ENCODE data around the gene CPPED1.

Gene CPPED1

GRCh38 chr16:12651765-12652512, 151.7 kb downstream of the CPPED1 start:
- DNase-seq (ENCODE audit: low read depth in 1 of 2, low spot score in 1 of 2), result no peak

GRCh38 chr16:12649356-12649755, 154.3 kb downstream of the CPPED1 start:
- DNase-seq (ENCODE audit: low read depth in 1 of 2, low spot score in 1 of 2), result no peak

- DNase-seq (ENCODE audit: low read depth in 1 of 2, low spot score in 1 of 2), result peak in 1 of 2 donors; percentile 19
These were observed 157.0 kb downstream of the CPPED1 start for GRCh38 chr16:12646490-12647274.

GRCh38 chr16:12646098-12646489, 157.6 kb downstream of the CPPED1 start:
- no peak for DNase-seq (ENCODE audit: low read depth in 1 of 2, low spot score in 1 of 2)

- no peak for DNase-seq (ENCODE audit: low read depth in 1 of 2, low spot score in 1 of 2)
These were observed 160.6 kb downstream of the CPPED1 start for GRCh38 chr16:12643034-12643455.

GRCh38 chr16:12639044-12639443, 164.6 kb downstream of the CPPED1 start:
- DNase-seq (ENCODE audit: low read depth in 1 of 2, low spot score in 1 of 2), result no peak

- DNase-seq (ENCODE audit: low read depth in 1 of 2, low spot score in 1 of 2), result no peak
These were observed 166.7 kb downstream of the CPPED1 start for GRCh38 chr16:12637002-12637401.

GRCh38 chr16:12629271-12629670, 174.4 kb downstream of the CPPED1 start:
- DNase-seq (ENCODE audit: low read depth in 1 of 2, low spot score in 1 of 2), result no peak

GRCh38 chr16:12628536-12628935, 175.2 kb downstream of the CPPED1 start:
- DNase-seq (ENCODE audit: low read depth in 1 of 2, low spot score in 1 of 2), result no peak

GRCh38 chr16:12627394-12627793, 176.3 kb downstream of the CPPED1 start:
- DNase-seq (ENCODE audit: low read depth in 1 of 2, low spot score in 1 of 2), result no peak

GRCh38 chr16:12626411-12626810, 177.3 kb downstream of the CPPED1 start:
- no peak for DNase-seq (ENCODE audit: low read depth in 1 of 2, low spot score in 1 of 2)

- DNase-seq (ENCODE audit: low read depth in 1 of 2, low spot score in 1 of 2), result no peak
These were observed 178.0 kb downstream of the CPPED1 start for GRCh38 chr16:12625716-12626115.

GRCh38 chr16:12625068-12625467, 178.6 kb downstream of the CPPED1 start:
- DNase-seq (ENCODE audit: low read depth in 1 of 2, low spot score in 1 of 2), result peak in 1 of 2 donors; percentile 10

GRCh38 chr16:12620150-12620549, 183.5 kb downstream of the CPPED1 start:
- DNase-seq (ENCODE audit: low read depth in 1 of 2, low spot score in 1 of 2), result no peak

GRCh38 chr16:12618515-12618914, 185.2 kb downstream of the CPPED1 start:
- DNase-seq (ENCODE audit: low read depth in 1 of 2, low spot score in 1 of 2), result no peak

GRCh38 chr16:12617401-12617819, 186.3 kb downstream of the CPPED1 start:
- no peak for DNase-seq (ENCODE audit: low read depth in 1 of 2, low spot score in 1 of 2)

- no peak for DNase-seq (ENCODE audit: low read depth in 1 of 2, low spot score in 1 of 2)
These were observed 188.9 kb downstream of the CPPED1 start for GRCh38 chr16:12614662-12615278.

GRCh38 chr16:12613992-12614661, 189.6 kb downstream of the CPPED1 start:
- DNase-seq (ENCODE audit: low read depth in 1 of 2, low spot score in 1 of 2), result no peak

- no peak for DNase-seq (ENCODE audit: low read depth in 1 of 2, low spot score in 1 of 2)
These were observed 190.3 kb downstream of the CPPED1 start for GRCh38 chr16:12613131-12613991.

GRCh38 chr16:12612598-12613101, 191.0 kb downstream of the CPPED1 start:
- DNase-seq (ENCODE audit: low read depth in 1 of 2, low spot score in 1 of 2), result no peak

Data from stimulated activated CD4-positive, alpha-beta T cell treated with anti-CD3 and anti-CD28 coated beads, Interleukin-15, amount 100 ng/mL, for 1 hour (primary cell).